SK-N-SH (cell line): ENCODE measurements around the gene CRLF1.

ENCODE experiments used
- MAX ChIP-seq: IDR thresholded peaks from 2 replicates; pipeline ENCODE4 v1.4.0; 2012; ENCODE audit warnings: low read depth
- REST ChIP-seq: IDR thresholded peaks from 2 replicates; pipeline ENCODE4 v1.6.1; 2012; ENCODE audit warnings: mild to moderate bottlenecking, low read depth, low read length, moderate library complexity
- TF ChIP-seq, protein P1 (sequence below): fragments of 200-600 bp; sonication (generic); IDR thresholded peaks from 2 replicates; pipeline ENCODE4 v1.6.1; 2017; ENCODE audit warnings: antibody characterized with exemption, mild to moderate bottlenecking, moderate library complexity

DNA sequence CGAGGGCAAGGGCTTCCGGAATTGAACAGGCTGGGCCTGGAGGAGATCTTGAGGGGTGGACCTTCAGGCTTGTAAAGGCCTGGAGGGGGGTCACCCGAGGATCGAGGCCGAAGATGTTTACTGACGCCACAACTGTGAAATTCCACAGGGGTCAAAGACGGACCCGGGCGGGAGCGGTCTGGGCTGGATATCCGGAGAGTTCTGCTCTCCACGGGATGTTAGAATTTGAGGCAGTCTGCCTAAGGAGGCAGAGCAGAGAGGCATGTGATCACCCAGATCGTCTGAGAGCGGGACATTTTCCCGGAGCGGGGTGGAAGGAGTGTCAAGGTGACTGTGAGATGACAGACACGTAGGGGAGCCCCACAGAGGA is 43.4 kb upstream of the CRLF1 start:
- no peak for TF ChIP-seq MAX
- TF ChIP-seq REST = no peak
- TF ChIP-seq, protein P1, sequence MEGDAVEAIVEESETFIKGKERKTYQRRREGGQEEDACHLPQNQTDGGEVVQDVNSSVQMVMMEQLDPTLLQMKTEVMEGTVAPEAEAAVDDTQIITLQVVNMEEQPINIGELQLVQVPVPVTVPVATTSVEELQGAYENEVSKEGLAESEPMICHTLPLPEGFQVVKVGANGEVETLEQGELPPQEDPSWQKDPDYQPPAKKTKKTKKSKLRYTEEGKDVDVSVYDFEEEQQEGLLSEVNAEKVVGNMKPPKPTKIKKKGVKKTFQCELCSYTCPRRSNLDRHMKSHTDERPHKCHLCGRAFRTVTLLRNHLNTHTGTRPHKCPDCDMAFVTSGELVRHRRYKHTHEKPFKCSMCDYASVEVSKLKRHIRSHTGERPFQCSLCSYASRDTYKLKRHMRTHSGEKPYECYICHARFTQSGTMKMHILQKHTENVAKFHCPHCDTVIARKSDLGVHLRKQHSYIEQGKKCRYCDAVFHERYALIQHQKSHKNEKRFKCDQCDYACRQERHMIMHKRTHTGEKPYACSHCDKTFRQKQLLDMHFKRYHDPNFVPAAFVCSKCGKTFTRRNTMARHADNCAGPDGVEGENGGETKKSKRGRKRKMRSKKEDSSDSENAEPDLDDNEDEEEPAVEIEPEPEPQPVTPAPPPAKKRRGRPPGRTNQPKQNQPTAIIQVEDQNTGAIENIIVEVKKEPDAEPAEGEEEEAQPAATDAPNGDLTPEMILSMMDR = no peak
